SK-N-SH (cell line): ENCODE results near the gene SMAD3.

Experiments
- FOXM1 ChIP-seq: IDR thresholded peaks from 2 replicates; pipeline ENCODE4 v1.4.0; 2012; ENCODE audit warnings: low read depth, mild to moderate bottlenecking
- GABPA ChIP-seq: IDR thresholded peaks from 2 replicates; pipeline ENCODE4 v1.4.0; 2012; ENCODE audit warnings: low read depth, mild to moderate bottlenecking
- NRF1 ChIP-seq: IDR thresholded peaks from 2 replicates; pipeline ENCODE4 v1.6.1; 2012; ENCODE audit warnings: low read depth, mild to moderate bottlenecking, low read length
- POLR2AphosphoS5 ChIP-seq: IDR thresholded peaks from 2 replicates; pipeline ENCODE4 v1.6.1; 2012; ENCODE audit warnings: low read depth, low read length
- TF ChIP-seq, protein P1 (sequence below): fragments of 200-600 bp; sonication (generic); IDR thresholded peaks from 2 replicates; pipeline ENCODE4 v1.6.1; 2017; ENCODE audit warnings: antibody characterized with exemption, mild to moderate bottlenecking, moderate library complexity

DNA sequence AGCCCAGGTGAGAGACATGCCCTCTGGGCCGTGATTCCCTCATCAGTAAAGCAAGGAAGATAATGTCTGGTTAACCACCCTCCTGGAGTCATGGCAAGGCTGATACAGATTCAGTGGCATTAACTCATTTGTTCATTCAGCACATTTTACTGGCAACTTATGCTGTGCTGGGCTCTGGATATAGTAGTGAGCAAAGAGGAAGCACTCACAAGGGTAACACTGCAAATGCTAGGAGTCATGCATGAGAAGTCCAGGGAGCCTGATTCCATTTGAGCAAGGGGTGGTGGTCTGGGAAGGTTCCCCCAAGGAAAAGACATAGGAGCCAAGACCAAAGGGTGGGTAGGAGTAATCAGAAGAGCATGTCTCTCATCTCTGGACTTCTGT, 50.2 kb downstream of the SMAD3 start:
- TF ChIP-seq, protein P1, sequence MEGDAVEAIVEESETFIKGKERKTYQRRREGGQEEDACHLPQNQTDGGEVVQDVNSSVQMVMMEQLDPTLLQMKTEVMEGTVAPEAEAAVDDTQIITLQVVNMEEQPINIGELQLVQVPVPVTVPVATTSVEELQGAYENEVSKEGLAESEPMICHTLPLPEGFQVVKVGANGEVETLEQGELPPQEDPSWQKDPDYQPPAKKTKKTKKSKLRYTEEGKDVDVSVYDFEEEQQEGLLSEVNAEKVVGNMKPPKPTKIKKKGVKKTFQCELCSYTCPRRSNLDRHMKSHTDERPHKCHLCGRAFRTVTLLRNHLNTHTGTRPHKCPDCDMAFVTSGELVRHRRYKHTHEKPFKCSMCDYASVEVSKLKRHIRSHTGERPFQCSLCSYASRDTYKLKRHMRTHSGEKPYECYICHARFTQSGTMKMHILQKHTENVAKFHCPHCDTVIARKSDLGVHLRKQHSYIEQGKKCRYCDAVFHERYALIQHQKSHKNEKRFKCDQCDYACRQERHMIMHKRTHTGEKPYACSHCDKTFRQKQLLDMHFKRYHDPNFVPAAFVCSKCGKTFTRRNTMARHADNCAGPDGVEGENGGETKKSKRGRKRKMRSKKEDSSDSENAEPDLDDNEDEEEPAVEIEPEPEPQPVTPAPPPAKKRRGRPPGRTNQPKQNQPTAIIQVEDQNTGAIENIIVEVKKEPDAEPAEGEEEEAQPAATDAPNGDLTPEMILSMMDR: no peak
- TF ChIP-seq POLR2AphosphoS5: no peak
- TF ChIP-seq NRF1: no peak
- TF ChIP-seq GABPA: no peak
- TF ChIP-seq FOXM1: no peak
